HG03025 (cell line): Measurements from ENCODE around the gene SLC37A3.
"Not testable (repeated sequence)": the region's sequence is repeated elsewhere in the genome, so short reads cannot be mapped to it uniquely, and the experiment has no call there.

Experiments used
- ATAC-seq: cut with Tn5 transposase; IDR thresholded peaks from one replicate; pipeline ENCODE4 v1.9.1; 2021; ENCODE audit warnings: mild to moderate bottlenecking, moderate library complexity; ENCODE audit not compliant: unreplicated experiment, low FRiP score

The SLC37A3 gene

GRCh38 chr7:140397784-140398750 lies at the start of gene SLC37A3:
SLC37A3 (minus strand) TSS chr7:140398530; CDS start chr7:140382526, 16,004 bp downstream.
- ATAC-seq: peak; percentile 98

GRCh38 chr7:140447841-140448240 lies 49.5 kb upstream of the SLC37A3 start:
- no peak for ATAC-seq

GRCh38 chr7:140446467-140446866 lies 48.1 kb upstream of the SLC37A3 start:
- no peak for ATAC-seq

GRCh38 chr7:140441519-140441918 lies 43.2 kb upstream of the SLC37A3 start:
- ATAC-seq: no peak

GRCh38 chr7:140440593-140440992 lies 42.3 kb upstream of the SLC37A3 start:
- no peak for ATAC-seq

- ATAC-seq: no peak
These were observed 41.0 kb upstream of the SLC37A3 start for GRCh38 chr7:140439359-140439758.

GRCh38 chr7:140435252-140435895 lies 37.0 kb upstream of the SLC37A3 start:
- ATAC-seq: no peak

GRCh38 chr7:140433396-140433795 lies 35.1 kb upstream of the SLC37A3 start:
- ATAC-seq: no peak

GRCh38 chr7:140426130-140426529 lies 27.8 kb upstream of the SLC37A3 start:
- no peak for ATAC-seq

- ATAC-seq: no peak
These were observed 27.4 kb upstream of the SLC37A3 start for GRCh38 chr7:140425718-140426117.

GRCh38 chr7:140423501-140423900 lies 25.2 kb upstream of the SLC37A3 start:
- no peak for ATAC-seq

- ATAC-seq: no peak
These were observed 23.2 kb upstream of the SLC37A3 start for GRCh38 chr7:140421521-140421920.

- no peak for ATAC-seq
These were observed 20.3 kb upstream of the SLC37A3 start for GRCh38 chr7:140418653-140419052.

- ATAC-seq: not testable (repeated sequence)
These were observed 19.8 kb upstream of the SLC37A3 start for GRCh38 chr7:140418156-140418472.

GRCh38 chr7:140417456-140418155 lies 19.3 kb upstream of the SLC37A3 start:
- ATAC-seq: no peak

- no peak for ATAC-seq
These were observed 18.2 kb upstream of the SLC37A3 start for GRCh38 chr7:140416560-140416959.

- not testable (repeated sequence) for ATAC-seq
These were observed 17.5 kb upstream of the SLC37A3 start for GRCh38 chr7:140415816-140416215.

GRCh38 chr7:140415361-140415760 lies 17.0 kb upstream of the SLC37A3 start:
- ATAC-seq: no peak

- no peak for ATAC-seq
These were observed 6.3 kb upstream of the SLC37A3 start for GRCh38 chr7:140404565-140405065.

GRCh38 chr7:140403878-140404564 lies 5.7 kb upstream of the SLC37A3 start, which contains the start of gene RAB19:
RAB19 (plus strand) TSS chr7:140404058; CDS start chr7:140407647, 3,589 bp downstream.
- peak; percentile 63 for ATAC-seq
